Brain pericyte (primary cell): ENCODE results near the gene DLGAP4.

Experiments used
- DNase-seq: peaks from one replicate; pipeline ENCODE4 v3.0.0-alpha.2; 2012; ENCODE audit warnings: low read depth, low spot score

The DLGAP4 gene

GRCh38 chr20:36273414-36274180, 32.5 kb upstream of the DLGAP4 start:
- no peak for DNase-seq

DNA sequence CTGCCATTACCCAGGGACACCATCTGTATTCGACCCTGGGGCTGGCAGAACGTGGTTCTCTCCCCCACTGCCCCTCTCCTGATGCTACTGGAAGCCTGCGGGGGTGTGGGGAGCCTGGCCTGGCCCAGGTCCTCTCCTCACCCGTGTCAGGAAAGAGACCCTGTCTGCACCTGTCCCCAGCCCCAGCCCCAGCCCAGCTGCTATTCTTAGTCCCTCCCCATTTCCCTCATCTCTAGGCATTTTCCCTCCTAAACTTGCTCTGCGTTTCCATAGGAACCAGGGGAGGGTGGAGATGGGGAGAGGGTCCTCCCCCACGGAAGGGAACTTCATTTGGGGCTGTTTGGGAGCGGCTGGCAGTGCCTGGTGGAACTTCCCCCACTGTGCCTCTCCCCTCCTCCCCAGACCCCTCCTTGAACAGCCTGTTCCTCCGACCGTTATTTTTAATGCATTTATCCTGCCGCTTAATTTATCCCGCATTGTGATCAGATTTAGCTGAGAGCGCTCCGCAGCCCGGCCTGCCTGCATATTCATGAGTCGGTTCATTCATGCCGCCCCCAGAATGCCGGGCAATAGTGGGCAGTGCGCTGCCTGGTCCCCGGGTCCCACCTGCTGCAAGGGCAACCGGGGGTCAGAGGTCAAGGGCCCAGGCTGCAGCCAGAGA, 31.8 kb upstream of the DLGAP4 start:
- no peak for DNase-seq

- no peak for DNase-seq
These were observed 31.1 kb upstream of the DLGAP4 start for GRCh38 chr20:36275011-36275410.

GRCh38 chr20:36275441-36276189, 30.5 kb upstream of the DLGAP4 start:
- no peak for DNase-seq

DNA sequence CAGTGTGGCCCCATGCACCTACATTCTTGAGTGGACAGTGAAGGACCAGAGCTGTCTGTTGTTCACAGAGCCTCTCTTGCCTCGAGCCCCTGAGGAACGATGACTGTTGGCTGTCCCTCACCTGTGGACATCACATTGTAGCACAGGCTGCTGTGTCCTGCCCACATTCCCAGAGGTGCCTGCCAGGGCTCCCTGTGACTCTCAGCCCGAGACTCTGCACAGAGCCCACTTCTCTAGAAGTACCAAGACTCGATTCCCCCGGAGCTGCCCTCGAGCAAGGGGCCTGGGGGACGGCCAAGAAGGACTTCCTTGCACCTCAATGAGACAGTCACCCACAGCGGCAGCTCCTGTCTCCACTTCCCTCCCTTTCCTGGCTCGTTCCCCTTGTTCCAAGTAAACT, 28.6 kb upstream of the DLGAP4 start:
- DNase-seq, result no peak

GRCh38 chr20:36279362-36279761, 26.8 kb upstream of the DLGAP4 start:
- DNase-seq, result no peak

- no peak for DNase-seq
These were observed 26.4 kb upstream of the DLGAP4 start for GRCh38 chr20:36279776-36280175.

- DNase-seq, result no peak
These were observed 24.3 kb upstream of the DLGAP4 start for GRCh38 chr20:36281785-36282380.

GRCh38 chr20:36284751-36285150, 21.4 kb upstream of the DLGAP4 start:
- DNase-seq, result no peak

DNA sequence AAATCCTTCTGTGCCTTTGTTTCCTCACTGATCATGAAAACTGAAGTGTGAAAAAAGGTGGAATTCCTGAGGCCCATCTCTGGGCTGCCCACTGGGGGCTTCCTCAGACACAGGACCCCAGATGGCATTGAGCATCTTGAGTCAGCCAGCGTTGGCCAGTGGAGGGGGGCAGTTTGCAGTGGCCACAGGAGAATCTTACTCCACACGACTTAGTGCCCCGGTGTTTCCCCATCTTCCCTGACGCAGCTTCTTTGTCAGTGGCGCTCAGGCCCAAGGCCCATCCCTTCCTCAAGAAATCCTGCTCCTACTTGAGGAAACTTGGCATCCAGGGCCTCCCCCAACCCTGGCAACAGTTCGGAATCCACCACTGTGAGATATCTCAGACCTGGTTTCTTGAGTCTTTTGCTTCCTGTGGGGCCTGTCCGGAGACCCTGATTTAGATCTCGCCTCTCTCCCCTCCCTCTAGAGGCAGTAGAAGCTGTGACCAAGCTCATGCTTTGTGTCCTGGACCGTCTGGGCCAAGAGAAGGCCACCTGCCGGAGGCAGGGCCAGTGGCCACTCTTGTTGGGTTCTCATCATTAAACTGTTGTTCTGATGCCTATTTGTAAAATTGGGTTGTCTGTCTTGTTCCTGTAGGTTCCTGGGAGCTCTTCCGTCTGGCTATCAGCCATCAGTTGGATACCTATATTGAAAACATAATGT, 20.2 kb upstream of the DLGAP4 start:
- no peak for DNase-seq

- no peak for DNase-seq
These were observed 8.5 kb upstream of the DLGAP4 start for GRCh38 chr20:36297656-36298055.

- DNase-seq, result no peak
These were observed 8.1 kb upstream of the DLGAP4 start for GRCh38 chr20:36298061-36298460.

DNA sequence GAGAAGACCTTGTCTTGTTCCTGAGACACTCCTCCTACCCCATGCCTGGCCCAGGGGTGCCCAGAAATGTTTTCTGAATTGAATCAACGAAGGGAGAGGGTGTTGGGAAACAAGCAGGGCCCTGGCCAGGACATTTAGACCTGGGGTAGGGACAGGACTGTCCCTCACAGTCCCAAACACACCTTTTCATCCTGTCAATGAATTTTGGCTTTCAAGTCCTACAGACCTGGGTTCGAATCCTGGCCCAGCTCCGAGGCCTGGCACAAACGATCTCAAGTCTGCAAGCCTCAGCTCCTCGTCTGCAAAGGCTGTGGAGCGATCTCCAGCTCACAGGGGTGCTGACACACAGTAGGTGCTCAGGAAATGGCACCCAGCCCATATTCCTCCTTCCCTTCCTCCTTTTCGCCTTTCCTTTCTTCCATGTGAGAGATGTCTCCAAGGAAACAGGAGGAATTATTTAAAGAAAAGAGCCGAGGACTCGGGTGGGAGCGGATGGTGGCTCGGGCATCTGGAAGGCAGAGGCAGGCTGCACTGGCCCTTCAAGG, 7.3 kb upstream of the DLGAP4 start:
- no peak for DNase-seq

DNA sequence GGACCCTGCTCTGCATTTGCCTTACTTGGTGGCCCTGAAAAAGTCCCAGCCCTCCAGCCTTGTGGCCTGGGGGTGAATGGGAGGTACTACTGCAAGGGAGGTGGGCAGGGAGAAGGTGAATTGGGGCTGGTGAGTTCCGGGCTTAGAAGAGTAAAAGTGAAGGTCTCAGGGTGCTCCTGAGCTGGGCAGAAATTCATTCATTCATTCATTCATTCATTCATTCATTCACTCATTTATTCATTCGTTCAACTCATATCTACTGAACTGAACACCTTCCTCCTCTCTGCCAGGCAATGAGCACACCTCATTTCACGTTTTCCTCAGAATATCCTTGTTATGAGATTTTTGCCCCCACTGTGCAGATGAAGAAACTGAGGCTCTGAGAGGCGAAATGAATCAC, 6.7 kb upstream of the DLGAP4 start:
- no peak for DNase-seq

DNA sequence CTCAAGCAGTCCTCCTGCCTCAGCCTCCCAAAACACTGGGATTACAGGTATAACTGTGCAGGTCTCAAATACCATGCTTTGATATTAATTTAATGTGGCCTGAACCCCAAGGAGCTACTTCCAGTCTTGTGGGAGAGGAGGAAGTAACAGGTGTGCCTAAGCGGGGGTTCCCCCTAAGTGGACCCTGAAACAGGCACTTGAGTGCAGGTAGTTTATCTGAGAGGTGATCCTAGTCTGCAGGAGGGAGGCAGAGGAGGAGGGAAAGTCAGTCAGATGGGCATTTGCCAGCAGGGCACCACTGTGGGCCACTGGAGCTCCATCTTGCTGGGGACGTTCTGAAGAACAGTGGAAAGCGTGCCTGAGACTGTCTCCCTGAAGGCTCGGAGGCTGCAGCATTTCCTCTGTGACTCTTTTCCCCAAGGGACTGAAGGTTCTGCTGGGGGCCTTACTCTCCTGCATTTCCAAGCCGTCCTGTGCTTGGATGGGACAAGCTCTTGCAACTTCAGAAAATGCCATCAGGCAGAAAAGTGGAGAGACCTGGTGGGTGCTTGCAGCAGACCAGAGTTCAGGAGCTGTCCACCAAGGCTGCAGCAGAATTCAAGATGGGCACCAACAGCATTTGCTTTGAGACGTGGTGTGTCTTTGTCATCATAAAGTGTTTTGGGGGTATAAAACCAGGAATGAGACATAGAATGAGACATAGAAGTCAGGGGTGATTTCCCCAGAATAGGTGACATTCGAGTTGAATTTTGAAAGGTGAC, 4.6 kb upstream of the DLGAP4 start:
- DNase-seq, result no peak

DNA sequence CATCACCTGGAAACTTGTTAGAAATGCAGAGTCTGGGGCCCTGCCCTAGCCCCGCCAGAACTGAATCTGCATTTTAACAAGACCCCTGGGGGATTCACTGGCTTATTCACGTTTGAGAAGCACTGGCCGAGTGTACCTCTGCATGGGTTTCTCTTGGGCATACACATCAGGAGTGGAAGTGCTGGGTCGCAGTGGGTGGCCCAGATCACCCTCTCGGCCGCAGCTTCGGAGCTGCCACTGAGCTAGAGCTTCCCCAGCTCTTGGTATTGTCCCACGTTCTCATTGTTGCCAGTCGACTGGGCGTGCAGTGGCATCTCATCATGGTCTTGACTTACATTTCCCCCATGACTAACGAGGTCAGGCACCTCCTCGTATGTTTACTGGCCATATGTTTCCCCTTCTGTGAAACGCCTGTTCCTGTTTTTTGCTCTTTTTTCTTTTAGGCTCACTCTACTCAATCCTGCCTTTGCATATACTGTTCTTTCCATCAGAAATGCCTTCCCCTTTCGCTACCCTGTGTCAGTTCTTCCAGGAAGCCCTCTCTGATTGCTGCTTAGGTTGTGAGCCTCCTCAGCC, 3.0 kb upstream of the DLGAP4 start:
- no peak for DNase-seq

DNA sequence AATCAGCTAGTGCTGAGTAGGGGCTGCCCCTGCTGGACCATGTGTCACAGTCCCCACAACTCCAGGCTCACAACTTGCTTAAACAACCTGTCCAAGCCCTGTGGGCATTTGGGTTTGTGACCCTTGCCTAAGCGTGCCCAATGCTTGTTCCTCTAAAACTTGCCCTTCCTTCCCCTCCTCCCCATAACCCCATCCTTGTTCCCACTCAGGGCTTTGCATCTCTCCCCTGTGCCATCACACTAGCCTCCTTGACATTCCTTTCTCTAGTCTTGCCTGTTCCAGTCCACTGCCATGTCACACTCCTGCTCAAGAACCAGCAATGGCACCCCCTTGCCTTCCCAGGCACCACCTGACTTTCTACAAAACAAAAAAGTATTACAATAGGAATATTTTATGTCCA, 2.3 kb upstream of the DLGAP4 start:
- no peak for DNase-seq

GRCh38 chr20:36304786-36305495, 1.2 kb upstream of the DLGAP4 start:
- DNase-seq, result no peak

DNA sequence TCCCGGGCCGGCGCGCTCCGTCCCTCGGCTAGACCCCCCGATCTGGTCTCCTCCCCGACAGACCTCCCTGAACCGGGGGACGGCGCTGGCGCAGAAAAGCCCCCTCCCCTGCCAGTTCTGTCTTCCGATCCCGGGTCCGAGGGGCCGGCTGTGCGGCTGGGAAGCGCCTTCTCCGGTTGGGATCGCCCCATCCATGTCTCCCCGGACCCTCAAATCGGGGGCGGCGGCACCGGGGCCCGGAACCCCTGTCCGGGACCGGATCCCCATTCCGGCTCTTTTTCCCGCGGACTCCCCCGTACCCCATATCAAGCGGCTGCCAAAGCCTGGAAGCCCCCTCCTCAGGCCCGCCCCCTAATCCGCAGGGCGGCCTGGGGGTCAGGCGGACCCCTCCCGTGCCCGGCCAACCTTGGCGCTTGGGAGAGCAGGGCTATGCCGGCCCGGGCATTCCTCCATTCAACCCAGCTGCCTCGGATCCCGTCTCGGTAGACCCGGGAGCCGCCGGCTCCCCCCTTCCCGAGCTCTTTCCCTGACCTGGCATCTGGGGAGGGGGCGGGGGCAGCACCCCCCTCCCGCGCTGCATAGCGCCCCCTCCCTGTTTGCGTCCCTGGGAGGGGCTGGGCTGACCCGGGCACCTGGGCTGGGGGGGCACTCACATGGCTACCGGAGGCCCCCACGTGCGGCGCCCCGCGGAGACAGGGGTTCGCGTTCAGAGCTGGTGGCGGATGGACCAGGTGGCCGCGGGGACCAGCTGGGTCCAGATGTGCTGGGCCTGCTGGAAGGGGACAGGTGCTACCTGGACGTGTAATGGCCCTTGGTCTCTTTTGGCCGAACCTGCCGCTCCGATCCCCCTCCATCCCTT, 643 bp downstream of the DLGAP4 start:
- DNase-seq, result no peak
